VCaP (cell line): ENCODE measurements around the gene CLEC3A.
"Not testable (repeated sequence)": the region's sequence is repeated elsewhere in the genome, so short reads cannot be mapped to it uniquely, and the experiment has no call there.

ENCODE experiments used
- H3K27ac ChIP-seq: fragments of 450-650 bp; 2 replicates; pipeline ENCODE4 v1.5.1; 2017
- TF ChIP-seq, protein P1 (sequence below): fragments of 450-650 bp; conservative IDR thresholded peaks from 2 replicates; pipeline ENCODE4 v1.5.1; 2017; ENCODE audit warnings: mild to moderate bottlenecking, moderate library complexity

CLEC3A gene

DNA sequence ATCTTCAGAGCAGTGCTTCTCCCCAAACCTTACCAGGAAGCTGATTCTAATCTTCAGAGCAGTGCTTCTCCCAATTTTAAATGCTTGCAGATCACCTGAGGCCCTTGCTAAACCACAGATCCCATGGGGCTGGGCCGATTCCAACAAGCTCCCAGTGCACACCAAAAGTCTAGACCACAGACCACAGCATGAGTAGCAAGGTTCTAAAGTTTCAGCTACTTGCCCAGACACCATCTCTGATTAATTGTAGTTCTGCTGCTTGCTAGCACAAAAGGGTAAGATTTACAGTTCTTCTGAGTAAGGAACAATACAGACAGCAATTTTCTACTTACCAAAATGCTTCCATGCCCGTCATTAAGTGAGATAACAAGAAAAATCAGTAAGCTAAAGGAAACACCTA, 12.2 kb downstream of the CLEC3A start:
- TF ChIP-seq, protein P1, sequence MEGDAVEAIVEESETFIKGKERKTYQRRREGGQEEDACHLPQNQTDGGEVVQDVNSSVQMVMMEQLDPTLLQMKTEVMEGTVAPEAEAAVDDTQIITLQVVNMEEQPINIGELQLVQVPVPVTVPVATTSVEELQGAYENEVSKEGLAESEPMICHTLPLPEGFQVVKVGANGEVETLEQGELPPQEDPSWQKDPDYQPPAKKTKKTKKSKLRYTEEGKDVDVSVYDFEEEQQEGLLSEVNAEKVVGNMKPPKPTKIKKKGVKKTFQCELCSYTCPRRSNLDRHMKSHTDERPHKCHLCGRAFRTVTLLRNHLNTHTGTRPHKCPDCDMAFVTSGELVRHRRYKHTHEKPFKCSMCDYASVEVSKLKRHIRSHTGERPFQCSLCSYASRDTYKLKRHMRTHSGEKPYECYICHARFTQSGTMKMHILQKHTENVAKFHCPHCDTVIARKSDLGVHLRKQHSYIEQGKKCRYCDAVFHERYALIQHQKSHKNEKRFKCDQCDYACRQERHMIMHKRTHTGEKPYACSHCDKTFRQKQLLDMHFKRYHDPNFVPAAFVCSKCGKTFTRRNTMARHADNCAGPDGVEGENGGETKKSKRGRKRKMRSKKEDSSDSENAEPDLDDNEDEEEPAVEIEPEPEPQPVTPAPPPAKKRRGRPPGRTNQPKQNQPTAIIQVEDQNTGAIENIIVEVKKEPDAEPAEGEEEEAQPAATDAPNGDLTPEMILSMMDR: no peak
- H3K27ac ChIP-seq: no peak overlapping the region

DNA sequence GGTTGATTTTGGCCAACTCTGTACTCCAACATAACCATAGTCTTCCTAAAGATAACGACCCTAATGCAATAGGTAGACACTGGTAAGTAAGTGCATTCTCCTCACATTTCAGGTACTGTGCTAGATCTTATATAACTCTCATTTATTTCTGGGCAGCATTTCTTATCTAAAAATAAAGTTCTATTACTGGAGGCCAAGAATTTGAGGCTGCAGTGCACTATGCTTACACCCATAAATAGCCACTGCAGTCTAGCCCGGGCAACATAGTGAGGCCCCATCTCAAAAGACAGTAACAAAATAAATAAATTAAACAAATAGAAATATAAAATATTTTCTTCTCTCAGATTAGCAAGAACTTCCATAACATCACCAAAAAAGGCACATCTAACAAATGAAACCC, 12.7 kb downstream of the CLEC3A start:
- H3K27ac ChIP-seq: no peak overlapping the region
- TF ChIP-seq, protein P1: no peak

DNA sequence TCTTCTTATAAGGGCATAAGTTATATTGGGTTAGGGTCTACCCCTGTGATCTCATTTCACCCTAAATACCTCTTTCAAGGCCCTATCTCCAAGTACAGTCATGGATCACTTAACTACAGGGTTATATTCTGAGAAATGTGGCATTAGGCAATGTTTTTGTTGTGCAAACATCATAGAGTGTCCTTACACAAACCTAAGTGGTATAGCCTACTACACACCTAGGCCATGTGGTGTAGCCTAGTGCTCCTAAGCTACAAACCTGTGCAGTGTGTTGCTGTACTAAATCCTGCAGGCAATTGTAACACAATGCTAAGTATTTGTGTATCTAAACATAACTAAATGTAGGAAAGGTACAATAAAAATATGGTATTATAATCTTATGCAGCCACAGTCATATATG, 18.0 kb downstream of the CLEC3A start:
- no peak overlapping the region for H3K27ac ChIP-seq
- TF ChIP-seq, protein P1: no peak

DNA sequence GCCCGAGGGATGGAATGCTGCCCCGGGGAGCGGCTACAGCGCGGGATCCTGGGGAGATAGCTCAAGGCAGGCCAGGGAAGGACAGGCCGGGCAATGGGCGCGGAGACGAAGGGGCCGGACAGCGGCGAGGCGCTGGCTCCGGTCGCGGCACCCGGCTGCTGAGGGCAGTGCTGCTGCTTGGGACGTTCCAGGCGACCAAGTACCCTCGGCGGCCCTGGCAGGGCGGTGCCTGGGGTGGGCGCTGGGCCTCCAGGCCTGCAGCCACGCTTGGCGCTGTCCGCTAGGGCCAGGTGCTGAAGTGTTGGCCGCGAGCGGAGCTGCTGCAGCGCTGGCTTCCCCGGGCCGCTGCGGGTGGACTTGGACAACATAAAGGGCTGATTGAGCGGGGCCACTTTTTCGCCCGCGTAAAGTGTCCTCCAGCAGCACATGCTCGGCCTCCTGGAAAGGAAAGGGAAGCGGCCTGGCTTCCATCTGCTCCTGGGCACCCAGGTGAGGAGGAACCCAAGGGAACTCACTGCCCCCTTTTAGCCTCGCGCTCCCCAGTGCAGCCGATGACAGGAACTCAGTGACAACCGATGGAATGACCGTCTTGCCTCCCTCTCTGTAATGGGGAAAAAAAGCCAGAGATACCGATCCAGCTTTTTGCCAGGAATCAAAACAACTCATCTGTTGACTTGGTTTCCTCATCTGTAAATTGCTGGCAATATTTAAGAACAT, 23.7 kb downstream of the CLEC3A start:
- TF ChIP-seq, protein P1: no peak
- H3K27ac ChIP-seq: peak overlapping the region; percentile 92

DNA sequence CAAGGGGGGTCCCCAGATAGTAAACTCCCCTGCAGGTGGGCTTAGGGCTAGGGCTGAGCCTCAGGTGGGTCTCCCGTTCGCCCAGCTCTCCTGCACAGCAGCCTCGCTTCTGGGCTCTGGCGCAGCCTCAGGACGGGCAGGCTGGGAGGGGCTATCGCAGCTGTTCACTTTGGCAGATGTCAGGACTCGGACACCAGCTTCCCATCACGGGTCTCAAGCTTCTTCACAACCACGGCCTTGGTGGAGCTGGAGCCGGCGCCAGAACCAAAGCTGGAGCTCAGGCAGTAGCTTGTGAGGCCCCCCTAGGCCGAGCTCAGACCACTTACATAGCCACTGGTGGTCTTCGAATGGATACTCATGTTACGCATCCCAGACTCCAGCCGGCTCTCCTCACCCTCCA, 26.0 kb downstream of the CLEC3A start:
- TF ChIP-seq, protein P1: no peak
- H3K27ac ChIP-seq: peak overlapping the region; percentile 92

DNA sequence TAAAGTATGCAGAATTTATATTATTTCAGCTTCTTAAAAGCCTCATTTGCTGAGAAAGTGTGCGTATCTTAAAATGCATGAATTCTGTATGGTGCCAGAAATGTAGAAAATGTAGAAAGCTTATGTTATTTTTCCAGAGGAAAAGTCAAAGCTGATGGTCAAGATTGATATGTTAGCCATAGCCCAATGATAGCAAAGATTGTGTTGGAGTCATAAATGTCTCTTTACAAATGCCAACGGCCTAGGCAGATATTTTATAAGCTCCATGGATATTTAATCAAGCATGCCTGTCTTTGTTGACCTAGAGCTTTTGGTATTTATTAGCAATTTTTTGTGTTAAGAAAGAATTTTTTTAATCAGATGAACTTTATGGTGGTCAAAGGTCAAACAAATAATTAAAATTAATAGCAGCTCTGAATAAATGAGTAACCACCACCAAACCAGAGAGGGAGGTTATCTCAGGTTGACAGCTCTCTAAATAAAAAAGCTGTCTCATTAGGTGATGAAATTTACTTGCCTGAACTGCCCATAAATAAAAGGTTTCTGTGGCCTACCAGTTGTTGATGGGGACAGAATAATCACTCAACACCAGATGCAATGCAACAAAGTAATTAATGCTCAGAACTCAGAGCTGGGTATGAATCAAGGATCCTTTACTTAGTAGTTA, 28.5 kb downstream of the CLEC3A start:
- TF ChIP-seq, protein P1: no peak

DNA sequence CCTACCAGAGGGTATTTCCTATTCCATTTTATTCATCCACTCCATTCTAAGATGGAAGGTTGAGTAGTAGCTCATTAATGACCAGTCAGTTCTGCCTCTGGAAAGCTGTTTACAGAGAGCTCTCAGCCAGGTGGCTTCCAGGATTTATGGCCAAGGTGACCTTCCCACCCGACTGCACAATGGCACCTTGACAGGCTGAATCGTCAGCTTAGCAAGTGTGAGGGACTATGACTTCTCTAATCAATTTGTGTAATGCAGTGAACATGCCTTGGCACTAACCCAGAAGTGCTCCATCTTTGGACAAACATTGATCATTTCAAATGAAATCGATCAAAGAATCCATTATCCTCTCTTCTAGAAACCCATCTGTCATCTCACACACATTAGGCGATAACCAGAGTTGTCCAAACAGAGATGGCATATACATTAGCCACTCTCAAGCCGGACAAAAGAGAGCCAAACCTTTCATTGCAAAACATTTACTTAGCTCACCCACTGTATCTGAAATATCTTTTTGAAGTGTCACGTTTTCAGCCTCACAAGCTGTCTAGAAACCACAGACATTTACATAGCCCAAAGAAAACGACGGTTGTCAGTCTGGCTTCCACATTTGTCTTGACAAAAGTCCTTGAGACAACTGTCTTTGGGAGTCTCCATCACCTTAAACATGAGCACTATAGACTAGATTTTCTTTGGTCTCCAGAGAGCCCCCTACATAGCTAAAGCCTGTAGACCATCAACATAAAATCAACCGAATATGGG, 35.6 kb downstream of the CLEC3A start:
- TF ChIP-seq, protein P1: no peak
- H3K27ac ChIP-seq: no peak overlapping the region

More for the DNA sequence above, 28.5 kb downstream of the CLEC3A start:
- H3K27ac ChIP-seq: peak overlapping the region; percentile 92

DNA sequence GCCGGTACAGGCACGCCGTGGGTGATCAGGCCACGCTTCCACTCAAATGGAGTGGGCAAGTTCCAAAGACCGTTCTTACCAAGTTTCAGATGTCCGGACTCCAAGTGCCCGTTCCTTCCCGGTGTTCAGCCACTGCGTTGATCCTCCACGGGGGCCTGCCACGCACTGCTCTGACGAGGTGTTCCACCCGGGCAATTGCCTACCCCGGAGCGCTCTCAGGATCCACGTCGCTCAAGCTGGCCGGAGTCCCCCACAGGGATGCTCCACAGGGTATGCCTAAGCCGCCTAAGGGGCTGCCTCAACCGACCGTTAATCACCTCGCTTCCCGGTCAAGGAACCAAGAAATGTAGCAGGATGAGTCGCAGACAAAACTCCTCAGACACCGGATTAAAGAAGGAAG, 37.5 kb downstream of the CLEC3A start:
- H3K27ac ChIP-seq: not testable (repeated sequence)
